GM12891 (cell line): ENCODE data around the gene TAS1R3.

ENCODE experiments used
- PAX5 ChIP-seq: IDR thresholded peaks from 2 replicates; pipeline ENCODE4 v1.6.1; 2011; ENCODE audit warnings: low read length, moderate library complexity, mild to moderate bottlenecking; ENCODE audit not compliant: insufficient read depth, severe bottlenecking
- POLR2A ChIP-seq: IDR thresholded peaks from 2 replicates; pipeline ENCODE4 v1.6.1; 2011; ENCODE audit warnings: low read depth, low read length, control low read depth
- TAF1 ChIP-seq: IDR thresholded peaks from 2 replicates; pipeline ENCODE4 v1.6.1; 2011; ENCODE audit warnings: low read depth, low read length, control low read depth

GRCh38 chr1:1300352-1300739 is 30.7 kb upstream of the TAS1R3 start:
- no peak for TF ChIP-seq POLR2A
- no peak for TF ChIP-seq TAF1
- TF ChIP-seq PAX5 = no peak
